ENCODE measurements around the gene HLA-C.

DNA sequence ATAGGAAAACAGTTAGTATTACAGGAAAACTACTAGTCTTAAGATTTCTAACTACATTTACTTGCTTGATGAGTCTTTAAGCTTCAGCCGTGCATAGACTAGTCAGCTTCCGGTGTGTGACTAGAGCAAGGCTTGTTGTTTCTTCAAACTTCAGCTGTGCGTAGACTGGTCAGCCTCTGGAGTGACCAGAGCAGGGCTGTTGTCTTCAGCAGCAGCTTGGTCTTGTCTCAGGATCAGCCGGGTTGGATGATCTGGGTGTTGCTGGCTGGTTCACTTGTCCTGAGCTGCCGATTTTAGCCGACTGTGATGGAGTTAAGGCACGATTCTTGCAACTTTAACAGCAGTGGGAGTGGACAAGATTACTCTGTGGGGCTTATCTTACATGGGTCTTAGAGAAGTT lies 44.7 kb downstream of the HLA-C start:
- no peak for TF ChIP-seq EZH2 (IDR thresholded peaks at IDR 0.05; ENCODE audit: borderline replicate concordance)
- TF ChIP-seq, protein P1, sequence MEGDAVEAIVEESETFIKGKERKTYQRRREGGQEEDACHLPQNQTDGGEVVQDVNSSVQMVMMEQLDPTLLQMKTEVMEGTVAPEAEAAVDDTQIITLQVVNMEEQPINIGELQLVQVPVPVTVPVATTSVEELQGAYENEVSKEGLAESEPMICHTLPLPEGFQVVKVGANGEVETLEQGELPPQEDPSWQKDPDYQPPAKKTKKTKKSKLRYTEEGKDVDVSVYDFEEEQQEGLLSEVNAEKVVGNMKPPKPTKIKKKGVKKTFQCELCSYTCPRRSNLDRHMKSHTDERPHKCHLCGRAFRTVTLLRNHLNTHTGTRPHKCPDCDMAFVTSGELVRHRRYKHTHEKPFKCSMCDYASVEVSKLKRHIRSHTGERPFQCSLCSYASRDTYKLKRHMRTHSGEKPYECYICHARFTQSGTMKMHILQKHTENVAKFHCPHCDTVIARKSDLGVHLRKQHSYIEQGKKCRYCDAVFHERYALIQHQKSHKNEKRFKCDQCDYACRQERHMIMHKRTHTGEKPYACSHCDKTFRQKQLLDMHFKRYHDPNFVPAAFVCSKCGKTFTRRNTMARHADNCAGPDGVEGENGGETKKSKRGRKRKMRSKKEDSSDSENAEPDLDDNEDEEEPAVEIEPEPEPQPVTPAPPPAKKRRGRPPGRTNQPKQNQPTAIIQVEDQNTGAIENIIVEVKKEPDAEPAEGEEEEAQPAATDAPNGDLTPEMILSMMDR (IDR thresholded peaks at IDR 0.05; ENCODE audit: poor library complexity), result no peak

Measured in hepatocyte (in vitro differentiated cells).